Activated CD8-positive, alpha-beta memory T cell treated with anti-CD3 and anti-CD28 coated beads, Interleukin-2, amount 50 U/mL, for 4 hours (primary cell): ENCODE measurements around the gene CATSPERB.
"Not testable (repeated sequence)": the region's sequence is repeated elsewhere in the genome, so short reads cannot be mapped to it uniquely, and the experiment has no call there.

Experiments
- DNase-seq: peaks from one replicate; pipeline ENCODE4 v3.0.0-alpha.2; 2020

The CATSPERB gene, protein sequence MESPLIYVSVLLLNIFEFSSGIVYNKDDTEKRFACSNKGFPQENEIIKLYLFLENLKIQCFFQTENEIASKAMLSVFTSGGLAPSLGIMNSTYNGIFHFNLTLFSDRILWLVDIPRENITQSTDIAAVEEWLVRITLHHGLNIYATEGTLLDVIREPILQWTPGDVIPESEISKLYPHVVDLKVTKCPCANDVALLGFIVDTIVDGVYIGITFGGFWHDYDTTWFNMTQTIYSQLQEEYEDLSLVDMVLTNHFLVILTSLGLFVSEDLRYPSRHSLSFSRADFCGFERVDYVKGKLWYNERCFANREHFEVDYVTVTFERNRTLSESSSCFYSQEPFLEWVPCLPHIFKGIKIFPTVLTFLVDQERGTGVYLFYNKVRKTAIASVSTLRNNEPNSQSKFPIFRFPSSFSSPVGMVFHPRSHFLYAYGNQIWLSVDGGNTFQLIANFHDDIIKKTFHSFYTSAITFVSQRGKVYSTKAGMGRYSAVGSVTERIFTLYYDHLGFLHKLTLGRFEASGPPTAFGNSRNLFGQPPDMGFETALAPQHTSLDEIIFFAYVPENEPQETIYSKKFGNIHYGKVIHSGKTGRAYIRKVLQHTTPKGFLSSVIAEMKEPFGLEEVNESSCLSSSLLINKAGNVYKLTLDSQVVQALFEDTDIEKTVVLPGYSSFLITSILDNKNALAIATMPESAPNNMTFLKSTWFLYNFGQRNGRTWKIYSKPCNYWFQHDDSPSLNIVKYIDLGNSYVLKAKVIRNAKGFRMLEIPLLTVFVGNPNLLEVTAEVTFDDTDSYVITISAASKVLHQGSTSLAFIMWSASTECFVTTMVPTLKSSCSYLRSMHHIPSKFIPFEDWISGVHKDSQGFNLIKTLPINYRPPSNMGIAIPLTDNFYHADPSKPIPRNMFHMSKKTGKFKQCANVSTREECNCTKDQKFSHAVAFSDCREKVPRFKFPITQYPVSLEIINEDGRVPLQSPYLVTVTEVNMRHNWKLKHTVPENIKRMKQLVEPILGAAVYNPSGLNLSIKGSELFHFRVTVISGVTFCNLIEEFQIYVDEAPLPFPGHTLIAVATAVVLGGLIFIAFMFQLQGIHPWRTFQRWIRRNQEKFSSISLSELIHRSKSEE

GRCh38 chr14:91731986-91732385 lies at the start of gene CATSPERB:
Gene CATSPERB (minus strand): TSS chr14:91732086. CDS start chr14:91729479, 2,607 bp downstream.
- DNase-seq = no peak

- DNase-seq = no peak
Observed at GRCh38 chr14:91780452-91780851, 48.6 kb upstream of the CATSPERB start.

- DNase-seq = no peak
Observed at GRCh38 chr14:91778217-91778616, 46.3 kb upstream of the CATSPERB start.

DNA sequence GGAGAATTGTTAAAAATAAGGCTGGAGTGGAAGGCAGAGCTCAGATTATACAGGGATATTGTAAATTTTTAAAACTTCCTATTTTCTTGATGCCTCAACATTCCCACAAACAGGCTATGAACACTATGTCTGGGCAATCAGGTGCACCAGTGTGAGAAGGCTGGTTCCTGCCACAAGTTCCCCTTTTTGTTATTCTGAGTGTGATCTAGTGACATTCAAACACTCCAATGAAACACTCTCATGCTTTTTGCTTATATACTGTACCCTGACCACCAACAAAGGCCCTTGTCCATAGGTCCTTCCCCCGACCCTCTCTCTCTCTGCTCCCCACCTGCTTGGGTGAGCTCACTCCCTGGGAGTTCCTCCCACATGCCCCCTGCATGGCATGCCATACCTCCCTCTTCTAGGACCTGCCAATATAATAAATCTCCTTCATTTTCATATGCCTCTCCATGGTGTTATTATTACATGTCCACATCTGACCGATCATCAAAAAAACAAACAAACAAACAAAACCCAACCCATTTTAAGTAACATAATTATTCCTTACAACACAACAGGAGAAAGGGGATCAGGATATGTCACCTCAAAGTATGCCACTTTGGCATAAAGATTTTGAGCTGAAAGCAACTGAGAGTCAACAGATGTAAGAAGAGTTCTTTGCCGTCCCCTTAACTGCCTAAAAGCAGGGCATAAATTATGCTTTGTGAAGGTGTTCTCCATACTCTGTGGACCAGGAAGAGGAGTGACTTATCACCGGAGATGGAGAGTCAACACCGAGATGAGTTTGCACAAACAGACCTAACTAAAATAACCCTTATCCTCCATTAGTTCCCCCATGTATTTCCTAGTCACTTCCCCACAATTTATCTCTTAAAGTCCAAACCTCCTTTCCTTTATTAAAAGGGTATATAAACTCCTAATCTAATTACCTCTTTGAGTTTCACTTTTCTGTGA lies 42.5 kb upstream of the CATSPERB start:
- no peak for DNase-seq

DNA sequence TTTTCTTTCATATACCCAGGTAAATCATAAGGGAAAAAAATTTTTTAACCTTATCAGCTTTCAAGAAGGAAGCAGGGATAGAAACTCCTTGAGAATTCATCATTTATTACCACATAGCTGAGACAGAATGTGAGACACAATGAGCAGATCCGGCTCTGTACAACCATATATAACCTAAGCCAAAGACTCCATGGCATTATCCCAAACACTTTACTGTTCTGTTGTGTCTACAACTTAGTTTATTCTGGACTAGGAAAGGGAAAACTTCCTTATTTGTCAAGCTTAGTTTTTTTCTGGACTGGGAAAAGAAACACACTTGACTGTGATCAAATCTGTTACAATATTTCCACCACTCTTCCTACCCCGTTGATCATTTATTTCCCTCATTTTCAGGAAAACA lies 38.3 kb upstream of the CATSPERB start:
- DNase-seq = no peak

GRCh38 chr14:91755570-91756295 lies 23.8 kb upstream of the CATSPERB start:
- no peak for DNase-seq

DNA sequence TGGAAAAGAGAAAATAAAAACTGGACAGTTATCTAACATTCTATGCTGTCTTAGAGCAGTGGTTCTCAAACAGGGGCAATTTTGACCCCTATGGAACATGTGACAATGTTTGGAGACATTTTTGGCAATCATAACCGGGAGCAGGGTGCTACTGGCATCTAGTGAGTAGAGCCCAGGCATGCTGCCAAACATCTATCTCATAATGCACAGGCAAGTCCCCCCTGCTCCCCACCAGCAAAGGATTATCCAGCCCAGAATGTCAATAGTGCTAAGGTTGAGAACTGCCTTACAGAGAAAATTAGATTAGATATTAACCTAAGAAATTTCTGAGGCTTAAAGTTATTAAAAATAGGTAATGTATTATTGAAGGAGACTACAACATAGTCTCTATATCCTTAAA lies 22.9 kb upstream of the CATSPERB start:
- no peak for DNase-seq

GRCh38 chr14:91754185-91754584 lies 22.3 kb upstream of the CATSPERB start:
- no peak for DNase-seq

DNA sequence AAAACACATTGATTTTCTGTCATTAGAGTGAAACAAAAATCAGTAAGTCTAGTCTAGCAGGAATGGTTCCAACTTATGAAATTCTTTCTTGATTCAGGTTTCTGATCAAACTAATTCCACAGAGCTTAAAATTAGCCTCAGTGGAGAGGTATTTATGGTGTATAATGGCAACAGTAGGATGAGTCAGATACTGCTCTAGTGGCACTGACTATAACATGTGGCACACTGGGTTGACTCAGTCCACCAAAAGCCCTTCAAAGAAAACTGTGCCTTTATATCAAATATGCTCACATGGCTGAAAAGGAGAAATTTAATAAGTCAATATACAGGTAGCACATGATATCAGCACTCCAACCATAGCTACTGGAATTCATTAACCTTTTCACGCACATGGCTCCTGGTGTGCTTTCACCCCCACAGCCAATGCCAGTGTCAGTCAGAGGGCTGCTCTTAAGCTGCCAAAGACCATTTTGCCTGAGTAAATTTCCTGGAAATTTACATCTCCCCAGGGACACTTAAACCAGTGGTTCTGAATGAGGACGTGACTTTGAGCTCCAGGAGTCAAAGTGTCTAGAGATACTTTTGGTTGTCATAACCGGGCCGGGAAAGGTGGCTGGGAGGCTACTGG lies 21.7 kb upstream of the CATSPERB start:
- DNase-seq = no peak

DNA sequence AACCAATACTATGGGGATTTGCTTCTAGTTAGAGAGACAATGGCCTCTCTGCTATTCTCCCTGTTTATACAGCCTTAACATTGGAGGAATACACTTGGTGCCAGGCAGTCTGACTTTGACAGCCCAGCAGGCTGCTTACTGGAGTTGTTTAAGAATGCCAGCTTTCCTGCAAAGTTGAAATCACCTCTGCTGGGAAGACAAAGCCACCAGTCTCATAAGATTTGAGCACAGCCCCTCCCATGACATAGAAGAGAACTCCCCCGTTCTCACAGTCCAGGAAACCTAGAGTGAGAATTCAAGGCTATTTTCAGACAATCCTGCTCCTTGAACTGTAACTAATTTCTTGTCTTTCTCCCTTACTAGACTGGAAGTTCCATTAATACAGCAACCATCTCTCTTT lies 21.1 kb upstream of the CATSPERB start:
- no peak for DNase-seq

DNA sequence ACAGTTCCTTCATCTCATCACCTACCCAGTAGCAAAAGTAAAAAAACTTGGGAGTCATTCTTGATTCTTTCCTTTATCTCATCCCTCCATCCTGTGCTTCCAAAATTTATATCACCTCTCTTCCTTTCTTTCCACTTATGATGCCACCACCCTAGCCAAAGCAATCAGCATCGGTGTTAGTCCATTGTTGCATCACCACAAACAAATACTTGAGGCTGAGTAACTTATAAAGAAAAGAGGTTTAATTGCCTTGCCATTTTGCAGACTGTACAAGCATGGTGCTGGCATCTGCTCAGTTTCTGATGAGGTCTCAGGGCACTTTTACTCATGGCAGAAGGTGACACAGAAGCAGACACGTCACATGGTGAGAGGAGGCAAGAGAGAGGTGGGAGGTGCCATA lies 19.8 kb upstream of the CATSPERB start:
- no peak for DNase-seq

DNA sequence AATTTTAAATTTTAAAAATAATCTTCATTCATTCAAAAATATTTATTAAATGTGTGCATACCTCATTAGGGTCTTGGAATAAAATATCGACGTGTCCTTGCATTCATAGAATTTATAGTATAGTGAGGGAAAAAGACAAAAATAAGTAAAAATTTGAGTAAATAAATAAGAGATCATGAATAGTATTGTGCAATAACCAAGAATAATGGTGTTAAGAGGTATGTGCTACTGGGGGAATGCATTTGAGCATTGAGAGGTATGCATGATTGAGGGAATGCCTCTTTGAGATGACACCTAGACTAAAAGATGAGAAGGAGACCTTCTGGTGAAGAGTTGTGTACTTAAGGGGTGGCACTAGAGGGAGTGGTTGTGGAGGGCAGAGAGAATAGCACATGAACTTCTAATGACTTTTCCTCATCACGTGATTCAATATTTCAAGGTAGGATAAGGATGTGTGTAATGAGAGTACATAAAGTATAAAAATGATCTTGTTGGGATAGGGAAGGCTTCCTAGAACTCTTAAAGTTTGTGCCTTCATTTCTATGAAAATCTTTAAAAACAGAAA lies 18.8 kb upstream of the CATSPERB start:
- no peak for DNase-seq

GRCh38 chr14:91749868-91750267 lies 18.0 kb upstream of the CATSPERB start:
- no peak for DNase-seq

DNA sequence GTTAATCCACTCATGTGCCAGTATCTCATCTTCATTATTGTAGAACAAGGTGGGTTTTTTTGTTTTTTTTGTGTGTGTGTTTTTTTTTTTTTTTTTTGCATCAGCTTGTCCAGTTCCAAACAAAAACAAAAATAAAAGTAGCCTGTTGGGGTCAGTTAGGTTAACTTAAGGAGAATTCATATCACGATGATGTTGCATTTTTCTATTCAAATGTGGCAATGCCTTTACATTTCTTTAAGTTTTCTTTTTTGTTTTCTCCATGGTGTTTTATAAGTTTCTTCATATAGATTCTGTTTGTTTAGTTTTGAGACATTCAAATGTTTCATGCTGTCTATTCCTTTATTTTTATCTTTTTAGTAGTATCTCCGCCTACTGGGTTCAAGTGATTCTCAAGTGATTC lies 16.2 kb upstream of the CATSPERB start:
- DNase-seq = no peak

DNA sequence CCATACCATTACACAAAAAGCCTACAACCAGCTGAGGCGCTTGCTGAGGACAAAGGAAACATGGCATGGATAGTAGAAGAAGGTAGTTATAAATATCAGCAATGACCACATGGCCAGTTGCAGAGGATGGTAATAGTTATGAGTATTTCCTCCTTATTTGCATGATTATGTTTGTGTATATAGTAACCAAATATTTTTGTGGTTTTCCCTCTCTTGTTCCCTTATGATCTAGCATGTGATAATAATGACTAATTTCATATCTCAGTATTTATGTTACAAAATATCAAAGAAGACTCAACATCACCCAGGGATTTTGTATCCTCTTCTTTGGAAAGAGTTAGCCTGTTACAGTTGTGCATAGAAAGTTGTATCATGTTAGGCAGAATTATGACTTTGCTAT lies 13.5 kb upstream of the CATSPERB start:
- DNase-seq = no peak

- DNase-seq = no peak
Observed at GRCh38 chr14:91744068-91744480, 12.2 kb upstream of the CATSPERB start.

DNA sequence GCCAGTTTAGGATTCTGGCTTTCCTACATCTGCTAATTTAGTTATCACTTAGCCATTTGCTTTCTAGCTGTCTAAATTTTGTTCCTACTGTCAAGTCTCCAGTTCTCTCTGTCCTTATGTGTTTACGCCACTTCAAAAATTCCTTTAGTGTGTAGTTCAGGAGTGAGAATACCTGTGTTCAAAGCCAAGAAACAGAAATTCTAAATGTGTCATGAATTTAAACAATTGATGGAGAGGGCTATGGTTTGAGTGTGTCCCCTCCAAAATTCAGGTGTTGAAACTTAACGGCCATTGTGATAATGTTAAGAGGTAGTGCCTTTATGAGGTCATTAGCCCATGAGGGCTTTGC lies 11.4 kb upstream of the CATSPERB start:
- DNase-seq = no peak

- no peak for DNase-seq
Observed at GRCh38 chr14:91742621-91743304, 10.9 kb upstream of the CATSPERB start.

DNA sequence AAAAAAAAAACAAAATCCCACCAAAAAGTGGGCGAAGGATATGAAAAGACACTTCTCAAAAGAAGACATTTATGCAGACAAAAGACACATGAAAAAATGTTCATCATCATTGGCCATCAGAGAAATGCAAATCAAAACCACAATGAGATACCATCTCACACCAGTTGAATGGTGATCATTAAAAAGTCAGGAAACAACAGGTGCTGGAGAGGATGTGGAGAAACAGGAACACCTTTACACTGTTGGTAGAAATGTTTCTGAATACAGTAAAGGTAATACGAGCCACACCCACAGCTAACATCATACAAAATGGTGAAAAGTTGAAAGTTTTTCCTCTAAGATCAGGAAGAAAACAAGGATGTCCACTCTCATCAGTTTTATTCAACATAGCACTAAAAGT lies 8.0 kb upstream of the CATSPERB start:
- DNase-seq = not testable (repeated sequence)

DNA sequence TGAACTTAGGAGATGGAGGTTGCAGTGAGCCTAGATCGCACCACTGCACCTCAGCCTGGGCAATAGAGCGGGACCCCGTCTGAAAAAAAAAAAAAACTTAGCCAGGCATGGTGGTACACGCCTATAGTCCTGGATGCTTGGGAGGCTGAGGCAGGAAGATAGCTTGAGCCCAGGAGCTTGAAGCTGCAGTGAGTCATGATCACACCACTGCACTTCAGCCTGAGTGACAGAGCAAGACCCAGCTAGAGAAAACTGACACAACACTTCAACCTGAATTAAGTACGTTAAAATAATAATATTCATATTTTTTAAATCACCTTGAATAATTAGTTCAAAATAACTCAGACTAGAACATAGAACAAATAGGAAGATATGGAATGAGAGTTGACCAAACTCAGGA lies 5.7 kb upstream of the CATSPERB start:
- no peak for DNase-seq
